H4 (cell line): Measurements from ENCODE around the gene KRTAP4-6. TPM values are rescaled to one million over a fixed set of nuclear protein-coding genes. Genes with fewer than 3 reads are reported as not detected.
"Not testable (repeated sequence)": the region's sequence is repeated elsewhere in the genome, so short reads cannot be mapped to it uniquely, and the experiment has no call there.

Experiments used
- DNase-seq: peaks from one replicate; pipeline ENCODE4 v3.0.0-alpha.2; 2015; ENCODE audit warnings: low spot score
- total RNA-seq: library from RNA; depleted of rRNA; stranded (reverse); fragments of >200 nt; shearing (Covaris generic); gene quantifications from 2 replicates; pipeline ENCODE4 v1.2.3, GENCODE V29; 2014

Gene KRTAP4-6
- total RNA-seq, 1 experiment from 2014 or later = not detected

DNA sequence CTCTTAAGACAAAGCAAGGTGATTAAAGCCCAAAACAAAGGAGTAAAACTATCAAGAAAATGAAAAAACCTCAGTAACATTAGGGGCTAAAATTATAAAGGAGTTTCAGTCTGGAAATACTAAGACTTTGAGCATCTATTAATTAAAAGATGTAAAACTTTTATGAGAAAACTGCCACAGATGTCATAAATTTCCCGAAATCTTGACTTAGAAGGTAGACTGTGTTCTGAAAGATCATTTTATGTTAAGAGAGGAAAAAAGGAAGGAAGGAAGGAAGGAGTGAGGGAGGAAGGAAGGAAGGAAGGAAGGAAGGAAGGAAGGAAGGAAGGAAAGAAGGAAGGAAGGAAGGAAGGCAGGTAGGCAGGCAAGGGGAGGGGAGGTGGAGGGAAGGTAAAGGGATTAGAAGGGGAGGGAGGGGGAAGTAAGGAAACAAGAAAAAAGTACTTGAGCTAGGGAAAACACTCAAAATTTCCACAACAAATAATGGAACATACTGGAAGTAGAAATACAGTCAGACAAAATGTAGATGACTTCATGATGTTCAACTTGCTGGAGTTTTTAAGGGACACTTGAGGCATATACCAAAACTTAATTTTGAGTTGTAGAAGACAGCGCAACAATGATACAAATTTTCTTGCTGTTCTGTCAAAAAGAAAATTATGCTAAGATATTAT is 7.3 kb upstream of the KRTAP4-6 start:
- no peak for DNase-seq

DNA sequence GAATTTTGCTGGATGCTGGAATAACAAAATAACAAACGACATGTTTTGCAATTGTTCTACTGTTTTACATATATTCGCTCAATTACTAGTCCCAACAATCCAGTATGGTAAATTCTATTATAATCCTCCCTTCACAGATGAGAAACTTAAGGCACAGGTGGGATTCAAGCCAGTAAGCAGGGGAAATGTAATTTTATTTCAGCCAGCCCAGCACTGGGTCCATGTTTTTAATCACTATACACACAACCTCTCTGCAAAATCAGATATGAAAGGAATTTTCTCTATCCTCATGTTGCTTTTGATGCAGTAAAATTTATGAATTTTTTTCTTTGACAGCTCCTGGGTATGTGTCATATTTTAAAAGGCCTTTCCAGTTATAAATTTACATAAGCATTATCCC is 4.9 kb upstream of the KRTAP4-6 start:
- no peak for DNase-seq

DNA sequence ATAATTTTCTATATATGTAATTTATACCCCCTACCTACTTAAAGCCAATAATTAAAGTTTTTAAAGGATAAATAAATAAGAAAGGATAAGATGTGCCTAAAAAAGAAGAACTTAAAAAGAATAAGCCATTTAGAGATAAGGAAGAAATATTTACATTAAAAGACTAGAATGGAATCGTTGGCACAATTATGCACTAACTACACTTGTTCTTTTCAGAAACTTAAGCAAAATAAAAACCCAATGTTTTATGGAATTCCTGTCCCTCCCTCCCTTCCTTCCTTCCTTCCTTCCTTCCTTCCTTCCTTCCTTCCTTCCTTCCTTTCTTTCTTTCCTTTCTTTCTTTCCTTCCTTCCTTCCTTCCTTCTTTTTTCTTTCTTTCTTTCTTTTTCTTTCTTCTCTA is 4.5 kb upstream of the KRTAP4-6 start:
- DNase-seq = no peak

DNA sequence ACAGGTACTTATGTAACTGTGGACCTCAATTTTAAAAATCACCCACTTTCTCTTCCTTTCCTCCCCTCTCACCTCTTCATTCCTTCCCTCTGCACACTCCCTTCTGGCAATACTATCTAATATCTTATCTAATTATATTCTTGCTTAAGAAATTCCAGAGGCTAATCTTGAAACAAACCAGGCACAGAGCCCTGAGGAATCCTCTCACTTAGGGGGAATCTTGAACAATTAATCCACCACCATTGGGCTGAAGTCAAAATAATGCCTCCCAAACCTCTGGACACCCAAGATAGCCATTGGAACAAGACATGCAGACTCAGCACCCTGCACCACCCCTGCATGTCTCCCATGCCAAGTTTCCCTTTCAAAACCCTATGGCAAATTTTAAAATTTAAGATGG is 1.0 kb upstream of the KRTAP4-6 start:
- DNase-seq = no peak

DNA sequence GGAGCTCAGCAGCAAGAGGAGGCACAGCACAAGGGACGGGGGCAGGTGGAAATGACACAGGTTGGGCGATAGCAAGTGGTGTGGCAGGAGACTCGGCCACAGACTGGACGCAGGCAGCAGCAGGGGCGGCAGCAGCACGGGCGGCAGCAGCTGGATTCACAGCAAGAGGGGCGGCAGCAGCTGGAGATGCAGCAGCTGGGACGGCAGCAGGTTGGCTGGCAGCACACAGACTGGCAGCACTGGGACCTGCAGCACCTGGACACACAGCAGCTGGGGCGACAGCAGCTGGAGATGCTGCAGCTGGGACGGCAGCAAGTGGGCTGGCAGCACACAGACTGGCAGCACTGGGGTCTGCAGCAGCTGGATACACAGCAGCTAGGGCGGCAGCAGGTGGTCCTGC is 479 bp downstream of the KRTAP4-6 start:
- not testable (repeated sequence) for DNase-seq

DNA sequence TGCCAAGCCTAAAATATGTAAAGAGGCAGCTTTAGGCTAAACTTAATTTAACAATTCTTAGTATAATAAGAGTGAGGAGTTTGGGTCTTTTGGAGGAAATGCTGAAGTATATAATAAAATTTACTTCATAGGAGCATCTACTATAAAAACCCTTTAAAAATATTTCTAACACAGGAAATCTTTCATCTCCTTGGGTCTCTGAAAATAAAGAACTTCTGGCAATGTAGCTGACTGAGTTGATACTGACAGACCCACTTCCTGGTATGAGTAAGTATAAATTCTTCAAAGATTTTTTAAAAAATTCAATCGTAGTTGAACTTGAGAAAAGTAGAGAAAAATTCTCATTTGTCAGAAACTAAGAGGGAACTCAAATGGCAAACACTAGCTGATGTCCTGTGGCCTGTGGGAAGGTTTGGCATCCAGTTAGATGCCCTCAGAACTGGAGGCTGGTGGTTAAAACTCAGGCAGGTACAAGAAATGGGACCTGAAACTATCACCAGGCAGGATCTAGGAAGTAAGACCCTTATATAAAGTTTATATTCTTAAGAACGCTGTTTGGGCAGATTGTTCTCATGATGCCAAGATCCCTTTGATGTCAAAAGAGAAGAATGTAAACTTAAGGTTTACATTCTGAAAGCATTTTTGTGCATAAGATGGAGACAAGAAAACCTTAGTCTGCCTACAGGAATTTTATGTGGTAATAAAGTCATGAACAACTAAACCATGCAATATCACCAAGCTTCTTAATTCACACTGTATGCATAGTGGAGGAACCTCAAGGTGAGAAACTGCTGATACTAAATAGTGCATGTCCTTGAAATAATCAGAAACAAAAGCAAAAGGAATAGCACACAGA is 6.2 kb downstream of the KRTAP4-6 start:
- no peak for DNase-seq

DNA sequence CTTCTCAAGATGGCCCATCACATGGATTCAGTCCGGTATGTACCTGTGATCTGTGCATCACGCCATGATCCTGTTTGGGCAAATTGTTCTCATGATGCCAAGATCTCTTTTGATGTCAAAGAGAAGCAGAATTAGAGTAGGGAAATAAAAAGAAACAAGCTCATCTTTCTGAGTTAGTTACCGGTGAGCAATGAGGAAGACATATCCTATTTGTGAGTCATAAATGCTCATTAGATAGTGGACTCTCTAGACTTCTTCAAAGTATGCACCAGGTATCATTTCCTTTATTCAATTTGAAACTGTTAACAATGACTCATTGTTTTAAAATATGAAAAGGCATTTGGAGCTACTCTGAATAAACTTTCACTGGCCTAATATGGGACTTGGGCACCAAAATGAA is 8.4 kb downstream of the KRTAP4-6 start:
- DNase-seq = no peak

DNA sequence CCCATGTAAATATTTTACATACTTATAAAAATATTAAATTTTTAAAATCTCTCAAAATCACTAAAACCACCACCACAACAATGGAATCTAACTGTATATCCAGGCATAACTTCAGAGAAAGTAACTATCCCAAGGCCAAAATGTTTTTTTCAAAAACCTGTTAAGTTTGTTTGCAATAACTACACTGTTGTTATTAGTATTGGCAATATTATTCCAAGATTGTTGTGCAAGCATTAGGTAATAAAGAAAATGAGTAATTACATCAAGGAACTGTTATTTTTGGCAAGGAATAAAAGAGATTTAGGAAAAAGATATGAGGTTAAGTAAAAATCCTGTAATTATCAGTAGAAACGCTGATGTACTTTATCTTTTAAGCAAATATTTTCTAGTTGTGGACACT is 13.0 kb downstream of the KRTAP4-6 start:
- DNase-seq = no peak

DNA sequence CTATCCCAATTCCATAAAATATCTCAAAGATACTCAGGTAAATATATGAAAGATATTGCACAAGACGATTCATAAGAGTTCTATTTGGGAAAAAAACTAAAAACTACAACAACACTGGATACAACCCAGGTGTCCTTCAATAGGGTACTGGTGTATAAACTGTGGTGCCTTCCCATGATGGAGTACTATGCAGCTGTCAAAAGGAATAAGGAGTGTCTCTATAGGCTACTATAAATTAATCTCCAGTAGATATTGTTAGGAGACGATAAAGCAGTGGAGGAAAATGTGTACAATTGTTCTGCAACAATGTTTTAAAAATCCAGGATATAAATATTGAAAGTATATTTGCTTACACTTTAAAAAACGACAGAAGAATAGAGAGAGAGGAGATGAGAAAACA is 13.9 kb downstream of the KRTAP4-6 start:
- no peak for DNase-seq

DNA sequence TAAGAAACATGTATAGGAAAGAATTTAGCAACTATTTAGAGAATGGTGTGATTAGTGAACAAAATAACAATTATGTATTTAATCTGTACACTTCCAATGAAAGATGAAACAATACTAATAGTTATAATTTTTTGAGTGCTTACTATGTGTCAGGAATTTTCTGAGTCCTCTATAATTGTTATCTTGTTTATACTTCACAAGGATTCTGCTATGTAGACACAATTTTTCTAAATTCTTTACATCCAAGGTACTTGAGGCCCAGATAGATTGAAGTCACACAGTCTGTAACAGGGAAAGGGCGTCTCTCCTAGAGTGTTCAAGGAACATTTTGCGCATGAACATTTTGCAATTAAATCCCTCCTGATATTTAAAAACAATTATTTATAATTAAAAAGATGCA is 15.3 kb downstream of the KRTAP4-6 start:
- no peak for DNase-seq

DNA sequence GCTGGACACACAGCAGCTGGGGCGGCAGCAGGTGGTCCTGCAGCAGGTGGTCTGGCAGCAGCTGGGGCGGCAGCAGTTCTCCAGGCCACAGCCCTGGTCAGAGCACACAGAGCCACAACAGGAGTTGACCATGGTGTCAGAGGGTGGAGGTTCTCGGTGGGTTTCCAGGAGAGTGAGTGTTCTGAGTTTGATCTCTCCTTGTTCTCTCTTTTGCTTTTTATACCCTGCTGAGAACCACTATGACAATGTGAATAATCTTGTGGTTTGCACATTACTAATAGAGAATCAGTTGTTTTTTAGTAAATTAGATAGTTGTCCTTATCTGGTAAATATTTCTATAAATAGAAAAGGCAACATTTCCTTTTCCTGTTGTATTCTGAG is 16.4 kb downstream of the KRTAP4-6 start, which contains the start of gene KRTAP4-12:
Gene KRTAP4-12, minus strand, starts transcription at position 192 of the 381 bp plus-strand sequence. Its CDS starts 60 bp downstream, at position 132.
- not testable (repeated sequence) for DNase-seq

DNA sequence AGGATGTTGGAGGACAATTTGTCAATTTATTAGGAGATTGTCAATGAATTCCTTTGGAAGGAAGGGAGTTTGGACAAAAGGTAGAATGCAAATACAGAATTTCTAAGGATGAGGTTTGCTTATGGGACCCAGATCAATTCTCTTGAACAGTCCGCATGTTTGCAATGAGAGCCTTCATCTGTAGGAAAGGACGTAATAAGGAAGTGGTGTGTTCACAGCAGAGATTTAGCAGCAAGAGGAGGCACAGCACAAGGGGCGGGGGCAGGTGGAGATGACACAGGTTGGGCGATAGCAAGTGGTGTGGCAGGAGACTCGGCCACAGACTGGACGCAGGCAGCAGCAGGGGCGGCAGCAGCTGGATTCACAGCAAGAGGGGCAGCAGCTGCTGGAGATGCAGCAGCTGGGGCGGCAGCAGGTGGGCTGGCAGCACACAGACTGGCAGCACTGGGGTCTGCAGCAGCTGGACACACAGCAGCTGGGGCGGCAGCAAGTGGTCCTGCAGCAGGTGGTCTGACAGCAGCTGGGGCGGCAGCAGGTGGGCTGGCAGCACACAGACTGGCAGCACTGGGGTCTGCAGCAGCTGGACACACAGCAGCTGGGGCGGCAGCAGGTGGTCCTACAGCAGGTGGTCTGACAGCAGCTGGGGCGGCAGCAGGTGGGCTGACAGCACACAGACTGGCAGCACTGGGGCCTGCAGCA is 16.9 kb downstream of the KRTAP4-6 start:
- DNase-seq = not testable (repeated sequence)

DNA sequence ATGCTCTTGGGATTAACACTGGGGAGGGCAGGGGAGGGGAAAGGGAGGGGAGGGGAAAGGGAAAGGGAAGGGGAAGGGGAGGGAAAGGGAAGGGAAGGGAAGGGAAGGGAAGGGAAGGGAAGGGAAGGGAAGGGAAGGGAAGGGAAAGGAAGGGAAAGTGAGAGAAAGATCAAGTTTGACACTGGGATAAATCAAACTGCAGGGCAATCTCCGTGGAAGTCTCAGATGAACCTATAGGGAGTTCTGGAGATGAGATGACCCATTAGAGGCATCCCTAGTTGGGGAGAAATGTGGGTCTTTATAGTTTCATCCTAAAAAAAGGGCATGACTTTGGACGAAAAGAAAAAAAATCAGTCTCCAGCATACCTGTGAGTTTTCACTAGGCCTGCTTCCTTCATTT is 18.6 kb downstream of the KRTAP4-6 start:
- DNase-seq = no peak

DNA sequence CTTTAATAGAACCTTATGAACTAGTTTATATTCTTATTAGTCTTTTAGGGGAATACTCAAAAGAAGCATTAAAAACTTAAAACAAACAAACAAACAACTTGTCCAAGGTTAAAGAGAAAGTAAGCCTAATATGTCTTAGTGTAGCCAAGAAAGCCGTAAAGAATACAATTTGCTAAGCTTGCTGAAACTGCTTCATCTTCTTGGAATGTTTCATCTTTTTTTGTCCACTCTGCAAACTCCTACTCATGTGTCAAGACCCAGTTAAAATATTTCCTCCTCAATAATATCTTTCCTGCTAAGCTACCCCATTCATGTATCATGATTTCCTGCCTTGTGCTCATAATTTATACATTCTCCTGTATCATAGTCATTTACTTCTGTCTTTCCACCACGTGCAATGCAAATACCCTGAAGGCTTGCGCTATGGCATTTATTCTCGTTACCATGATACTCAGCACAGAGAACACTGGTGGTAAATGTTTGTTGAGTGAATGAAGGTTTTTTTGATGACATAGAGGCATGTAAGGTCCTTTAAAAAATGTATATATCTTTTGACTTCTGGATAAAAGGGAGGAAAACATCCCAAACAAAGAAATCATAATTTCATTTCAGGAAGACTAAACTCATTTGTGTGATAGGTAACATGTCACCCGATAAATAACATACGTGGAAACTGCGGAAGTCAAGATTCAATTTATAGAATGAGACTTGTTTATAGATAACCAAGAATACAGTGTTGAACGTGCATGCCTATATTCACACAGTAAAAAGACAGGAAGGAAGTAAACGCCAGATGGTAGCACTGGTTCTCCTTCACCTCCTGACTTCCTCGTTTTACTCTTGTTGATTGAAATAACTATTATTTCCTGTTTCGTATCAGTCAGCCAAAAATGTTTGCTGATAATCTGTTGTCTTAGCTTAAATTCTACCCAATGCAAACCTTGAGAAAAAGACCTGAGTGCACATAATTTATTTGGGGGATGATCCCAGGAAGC is 20.4 kb downstream of the KRTAP4-6 start:
- DNase-seq = not testable (repeated sequence)

DNA sequence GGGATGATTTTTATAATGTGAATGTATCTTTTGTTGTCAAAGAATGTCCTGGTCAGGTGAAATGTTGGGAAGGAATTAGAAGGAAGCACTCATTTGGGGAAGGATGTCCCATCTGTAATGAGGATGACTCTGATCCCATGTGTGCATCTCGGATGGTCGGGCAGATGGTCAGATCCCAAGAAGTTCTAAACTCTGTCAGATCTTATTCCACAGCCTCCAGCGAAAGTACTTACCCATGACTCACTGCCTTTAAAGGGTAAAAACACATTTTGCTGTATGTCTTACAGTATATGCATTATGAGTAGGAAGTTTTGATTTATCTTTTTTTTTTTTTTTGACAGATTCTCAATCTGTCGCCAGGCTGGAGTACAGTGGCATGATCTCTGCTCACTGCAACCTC is 21.6 kb downstream of the KRTAP4-6 start:
- DNase-seq = no peak

DNA sequence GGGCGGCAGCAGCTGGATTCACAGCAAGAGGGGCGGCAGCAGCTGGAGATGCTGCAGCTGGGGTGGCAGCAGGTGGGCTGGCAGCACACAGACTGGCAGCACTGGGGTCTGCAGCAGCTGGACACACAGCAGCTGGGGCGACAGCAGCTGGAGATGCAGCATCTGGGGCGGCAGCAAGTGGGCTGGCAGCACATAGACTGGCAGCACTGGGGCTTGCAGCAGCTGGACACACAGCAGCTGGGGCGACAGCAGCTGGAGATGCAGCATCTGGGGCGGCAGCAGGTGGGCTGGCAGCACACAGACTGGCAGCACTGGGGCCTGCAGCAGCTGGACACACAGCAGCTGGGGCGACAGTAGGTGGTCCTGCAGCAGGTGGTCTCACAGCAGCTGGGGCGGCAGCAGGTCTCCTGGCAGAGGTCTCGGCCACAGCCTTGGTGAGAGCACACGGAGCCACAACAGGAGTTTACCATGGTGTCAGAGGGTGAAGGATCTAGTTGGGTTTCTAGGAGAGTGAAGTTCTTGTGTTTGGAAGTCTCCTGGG is 22.4 kb downstream of the KRTAP4-6 start, which contains the start of gene KRTAP4-11:
Gene KRTAP4-11, minus strand, starts transcription at position 528 of the 541 bp plus-strand sequence. Its CDS starts 58 bp downstream, at position 470.
- DNase-seq = not testable (repeated sequence)

DNA sequence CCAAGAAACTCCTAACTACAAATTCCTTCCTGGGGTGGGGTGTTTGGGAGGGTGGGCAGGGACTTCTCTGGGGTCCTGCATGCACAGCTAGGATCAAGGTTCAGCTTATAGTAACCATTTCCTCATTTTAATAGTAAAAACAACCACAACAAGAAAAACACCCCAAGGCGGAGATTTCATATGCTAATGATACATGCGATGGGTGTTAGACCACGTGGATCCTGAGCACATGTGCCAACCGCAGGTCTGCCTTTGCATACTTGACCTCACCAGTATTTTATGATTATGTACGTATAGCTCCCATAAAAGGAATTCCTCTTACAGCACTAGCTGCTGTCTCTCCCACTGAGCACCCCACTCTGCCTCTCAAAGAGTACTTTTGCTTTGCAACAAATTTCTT is 24.0 kb downstream of the KRTAP4-6 start:
- no peak for DNase-seq

DNA sequence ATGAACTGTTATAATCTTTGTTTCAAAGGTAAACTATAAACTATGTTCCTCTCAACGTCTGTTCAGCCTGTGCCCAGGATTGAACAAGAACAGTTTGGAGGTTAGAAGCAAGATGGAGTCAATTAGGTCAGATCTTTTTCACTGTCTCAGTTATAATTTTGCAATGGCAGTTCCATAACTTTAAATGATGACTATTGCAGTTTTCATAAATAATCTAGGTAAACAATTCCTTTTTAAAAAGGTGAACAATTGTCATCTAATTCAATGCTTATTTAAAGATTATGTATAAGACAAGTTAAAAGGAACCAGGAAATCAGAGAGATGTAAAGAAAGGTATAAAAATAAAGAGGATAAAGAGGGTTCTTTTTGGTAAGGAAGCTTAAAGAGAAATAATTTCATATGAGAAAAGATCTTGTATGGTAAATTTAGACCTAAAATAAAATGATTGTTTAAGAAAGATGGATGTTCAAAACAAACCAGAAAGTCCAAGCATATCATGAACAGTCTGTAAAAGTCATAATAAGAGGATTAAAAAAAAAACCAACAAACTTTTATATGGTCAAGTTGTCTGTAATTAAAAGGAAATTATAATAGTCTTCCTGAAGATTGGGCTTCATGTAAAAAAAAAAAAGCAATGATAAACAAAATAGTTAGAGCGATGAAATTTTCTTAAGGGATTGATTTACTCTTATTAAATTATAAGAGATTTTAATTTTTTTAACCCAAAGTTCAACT is 29.0 kb downstream of the KRTAP4-6 start:
- no peak for DNase-seq

DNA sequence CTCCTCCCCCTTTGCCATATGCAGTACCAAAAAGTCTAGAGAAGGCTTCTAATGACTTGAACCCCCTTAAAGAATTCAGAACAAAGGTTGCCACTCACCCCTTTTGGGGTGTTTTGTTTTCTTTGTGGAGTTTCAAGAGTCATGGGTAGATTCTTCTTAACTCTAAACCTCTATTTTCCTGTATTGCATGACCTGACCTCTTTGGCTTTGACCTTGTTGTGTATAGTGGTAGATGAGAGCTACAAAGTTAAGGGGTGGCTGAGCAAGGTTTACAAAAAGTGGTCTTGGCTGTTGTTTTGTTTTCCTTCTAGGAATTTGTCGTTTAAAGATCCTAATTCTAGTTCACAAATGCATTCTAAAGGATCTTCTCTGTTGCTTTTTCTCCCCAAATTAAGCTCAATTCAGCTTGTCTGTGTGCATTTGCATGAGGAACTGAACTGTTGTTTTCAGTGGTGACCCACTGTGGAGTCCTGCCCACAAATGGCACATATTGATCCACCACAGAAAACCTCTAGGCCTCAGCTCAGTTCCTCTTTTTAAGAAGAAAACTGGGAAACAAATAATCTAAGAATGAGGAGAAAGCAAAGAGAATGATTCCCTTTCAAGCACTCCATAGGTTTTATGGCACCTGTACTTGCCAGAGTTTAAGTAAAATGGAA is 31.5 kb downstream of the KRTAP4-6 start:
- not testable (repeated sequence) for DNase-seq
